Adipose tissue (tissue), 3 donors: ENCODE measurements around the gene DHRS4L2. TPM values are rescaled to one million over a fixed set of nuclear protein-coding genes. Genes with fewer than 3 reads are reported as not detected.
"Not testable (repeated sequence)": the region's sequence is repeated elsewhere in the genome, so short reads cannot be mapped to it uniquely, and the experiment has no call there.

ENCODE experiments used
- H3K27ac ChIP-seq: one replicate; pipeline ENCODE4 v1.5.1; 2013; ENCODE audit warnings: low read depth, low read length
- WGBS, 3 donors: extraction: QIAGEN DNeasy Blood & Tissue Kit; methylation state at CpG; one replicate each; pipeline ENCODE4 v1.1.7; 2013; 5-methylcytosine and 5-hydroxymethylcytosine counted together
- polyA plus RNA-seq, 3 donors: library from polyadenylated mRNA; stranded (reverse); fragments of 200-250 nt; gene quantifications; one replicate each; pipeline ENCODE4 v1.2.3, GENCODE V29; 2013
- donor health status: healthy with polysubstance abuse.
- donor health status: Bipolar disorder and iron deficiency.
- donor health status: healthy.

Gene DHRS4L2
- polyA plus RNA-seq, 3 donors, result 21.3 to 51.4 (median 26.8) TPM

GRCh38 chr14:23969481-23970282 is 19.0 kb upstream of the DHRS4L2 start:
- not testable (repeated sequence) for H3K27ac ChIP-seq
- WGBS, 3 donors, result 10 to 12% (median 12%) methylated on average over 27 to 56 of the region's 61 CpGs

GRCh38 chr14:23970283-23970659 is 18.5 kb upstream of the DHRS4L2 start:
- WGBS, 3 donors, result 68 to 76% (median 74%) methylated on average over 13 to 15 of the region's 15 CpGs
- not testable (repeated sequence) for H3K27ac ChIP-seq

- 87 to 88% (median 88%) methylated on average over 8 of the region's 8 CpGs for WGBS, 3 donors
- H3K27ac ChIP-seq, result not testable (repeated sequence)
Measured at GRCh38 chr14:23973178-23973577, 15.6 kb upstream of the DHRS4L2 start.

- not testable (repeated sequence) for H3K27ac ChIP-seq
Measured at GRCh38 chr14:23974041-23974440, 14.7 kb upstream of the DHRS4L2 start.

- WGBS, 3 donors, result 56 to 72% (median 58%) methylated on average over 2 of the region's 2 CpGs
- not testable (repeated sequence) for H3K27ac ChIP-seq
Measured at GRCh38 chr14:23977208-23977607, 11.5 kb upstream of the DHRS4L2 start.

GRCh38 chr14:23981951-23982813 is 6.5 kb upstream of the DHRS4L2 start:
- H3K27ac ChIP-seq, result not testable (repeated sequence)
- 67 to 88% (median 77%) methylated on average over 10 of the region's 10 CpGs for WGBS, 3 donors

- 46 to 60% (median 57%) methylated on average over 4 of the region's 4 CpGs for WGBS, 3 donors
- H3K27ac ChIP-seq, result no peak overlapping the region
Measured at GRCh38 chr14:23984891-23985602, 3.7 kb upstream of the DHRS4L2 start.

- H3K27ac ChIP-seq, result not testable (repeated sequence)
- WGBS, 3 donors, result 46 to 58% (median 53%) methylated on average over 5 to 6 of the region's 6 CpGs
Measured at GRCh38 chr14:23988223-23988606, 514 bp upstream of the DHRS4L2 start.

- not testable (repeated sequence) for H3K27ac ChIP-seq
- 72 to 76% (median 74%) methylated on average over 18 to 21 of the region's 21 CpGs for WGBS, 3 donors
Measured at GRCh38 chr14:23989734-23990445, 1.2 kb downstream of the DHRS4L2 start.

GRCh38 chr14:23990961-23991360 is 2.2 kb downstream of the DHRS4L2 start:
- 67 to 83% (median 70%) methylated on average over 1 of the region's 1 CpG for WGBS, 3 donors
- not testable (repeated sequence) for H3K27ac ChIP-seq

- H3K27ac ChIP-seq, result not testable (repeated sequence)
- 74 to 87% (median 85%) methylated on average over 3 of the region's 3 CpGs for WGBS, 3 donors
Measured at GRCh38 chr14:23993042-23993441, 4.3 kb downstream of the DHRS4L2 start.

GRCh38 chr14:23996009-23996408 is 7.3 kb downstream of the DHRS4L2 start:
- not testable (repeated sequence) for H3K27ac ChIP-seq

GRCh38 chr14:23996825-23997224 is 8.1 kb downstream of the DHRS4L2 start:
- 93 to 100% (median 94%) methylated on average over 1 of the region's 2 CpGs for WGBS, 3 donors
- H3K27ac ChIP-seq, result not testable (repeated sequence)

- not testable (repeated sequence) for H3K27ac ChIP-seq
- WGBS, 3 donors, result 85 to 100% (median 92%) methylated on average over 1 of the region's 5 CpGs
Measured at GRCh38 chr14:23999640-24000039, 10.9 kb downstream of the DHRS4L2 start.

GRCh38 chr14:24001078-24001477 is 12.3 kb downstream of the DHRS4L2 start:
- not testable (repeated sequence) for H3K27ac ChIP-seq

- 89 to 100% methylated on average over 1 of the region's 2 CpGs; no CpG with 5 or more reads in 1 of the 3 donors for WGBS, 3 donors
Measured at GRCh38 chr14:24001679-24002078, 12.9 kb downstream of the DHRS4L2 start.

GRCh38 chr14:24006471-24006816 is 17.7 kb downstream of the DHRS4L2 start:
- 0 to 6% (median 0%) methylated on average over 1 to 6 of the region's 15 CpGs for WGBS, 3 donors
- H3K27ac ChIP-seq, result not testable (repeated sequence)

More at GRCh38 chr14:24001679-24002078, 12.9 kb downstream of the DHRS4L2 start:
- H3K27ac ChIP-seq, result not testable (repeated sequence)

- WGBS, 3 donors, result 2 to 7% (median 2%) methylated on average over 22 to 61 of the region's 62 CpGs
Measured at GRCh38 chr14:24006817-24007652, 18.3 kb downstream of the DHRS4L2 start.

More at GRCh38 chr14:24006817-24007652, 18.3 kb downstream of the DHRS4L2 start:
- not testable (repeated sequence) for H3K27ac ChIP-seq
